Skin epidermis (tissue), 12 donors: ENCODE data around the gene HAS3.

ENCODE experiments used
- H3K27ac ChIP-seq, 21 experiments: fragments of 200-600 bp; sonication (generic) in 11 of 21; one replicate each; pipeline ENCODE4 v1.5.0; 2020; ENCODE audit warnings: mild to moderate bottlenecking in 3 of 21, inconsistent platforms in 2 of 21, moderate library complexity in 2 of 21
- H3K4me3 ChIP-seq, 7 experiments: fragments of 200-600 bp; sonication (generic) in 2 of 7; one replicate each; pipeline ENCODE4 v1.5.0; 2020; ENCODE audit warnings: inconsistent platforms in 2 of 7, mild to moderate bottlenecking in 2 of 7, moderate library complexity in 1 of 7

HAS3 gene

DNA sequence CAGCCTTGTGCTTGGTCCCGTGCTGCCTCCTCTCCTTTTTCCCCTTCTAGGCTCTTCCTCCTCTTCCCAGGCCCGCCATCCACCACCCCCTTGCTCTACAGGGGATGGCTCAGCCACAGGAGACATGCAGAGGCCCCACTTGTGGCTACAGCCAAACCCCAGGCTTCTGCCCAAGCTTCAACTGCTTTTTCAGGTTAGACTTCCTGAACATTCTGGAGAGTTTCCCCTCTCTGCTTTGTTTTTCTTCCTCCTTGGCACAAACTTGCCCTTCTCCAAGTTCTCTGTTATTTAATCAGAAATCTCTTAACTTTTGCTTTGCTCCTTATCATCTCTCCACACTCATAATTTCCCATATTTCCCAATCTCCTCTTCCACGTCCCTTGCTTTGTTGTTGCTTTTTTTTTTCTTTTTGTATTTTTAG is 18.3 kb upstream of the HAS3 start:
- Histone ChIP-seq H3K4me3 (no peak overlapping the region), H3K27ac (peak overlapping the region in 3 of 21 experiments; percentile 5 to 75 (median 16))

GRCh38 chr16:69088684-69089083 is 16.8 kb upstream of the HAS3 start:
- H3K4me3 ChIP-seq, result no peak overlapping the region
- peak overlapping the region in 4 of 21 experiments; percentile 22 to 74 (median 55) for H3K27ac ChIP-seq

- Histone ChIP-seq H3K4me3 (no peak overlapping the region), H3K27ac (peak overlapping the region in 6 of 21 experiments; percentile 22 to 74 (median 50))
Measured at GRCh38 chr16:69089091-69089910, 16.2 kb upstream of the HAS3 start.

- H3K27ac ChIP-seq, result peak overlapping the region in 1 of 21 experiments; percentile 72
- no peak overlapping the region for H3K4me3 ChIP-seq
Measured at GRCh38 chr16:69093974-69094373, 11.5 kb upstream of the HAS3 start.

DNA sequence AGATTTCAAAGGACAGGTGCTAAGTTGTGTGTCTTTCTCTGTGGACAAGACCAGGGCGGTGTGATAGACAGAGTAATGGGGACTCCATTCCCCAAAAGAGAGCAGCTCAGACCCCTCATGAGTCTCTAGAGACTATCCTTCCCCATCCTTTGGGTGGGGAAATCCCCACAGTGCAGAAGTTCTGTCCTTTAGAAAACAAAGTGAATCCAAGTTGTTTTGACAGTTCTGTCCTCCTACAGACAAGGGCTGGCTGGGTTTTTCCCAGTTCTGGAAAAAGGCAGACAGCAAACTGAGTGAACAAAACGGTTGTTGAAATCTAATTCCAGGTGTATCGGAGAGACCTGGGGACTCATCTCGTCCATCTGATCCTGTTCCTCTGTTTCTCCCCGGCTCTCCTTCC is 11.0 kb upstream of the HAS3 start:
- H3K27ac ChIP-seq, result peak overlapping the region in 2 of 21 experiments; percentile 42 to 72
- H3K4me3 ChIP-seq, result no peak overlapping the region

DNA sequence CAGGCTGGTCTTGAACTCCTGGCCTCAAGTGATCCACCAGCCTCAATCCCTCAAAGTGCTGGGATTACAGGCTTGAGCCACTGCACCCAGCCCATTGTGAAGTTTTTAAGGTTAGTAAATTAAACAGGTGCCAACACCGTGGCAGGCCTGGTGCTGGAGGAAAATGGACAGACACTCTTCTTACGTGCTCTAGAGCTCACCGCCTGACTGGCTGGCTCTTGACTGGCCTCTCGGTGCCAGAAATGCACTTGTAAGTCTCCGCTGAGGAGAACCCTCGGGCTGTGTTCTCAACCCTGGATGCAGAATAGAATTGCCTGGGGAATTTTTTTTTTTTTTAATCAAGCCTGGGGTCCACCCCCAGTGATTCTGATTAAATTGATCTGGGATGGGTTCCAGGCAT is 10.3 kb upstream of the HAS3 start:
- peak overlapping the region in 1 of 21 experiments; percentile 72 for H3K27ac ChIP-seq
- H3K4me3 ChIP-seq, result no peak overlapping the region

DNA sequence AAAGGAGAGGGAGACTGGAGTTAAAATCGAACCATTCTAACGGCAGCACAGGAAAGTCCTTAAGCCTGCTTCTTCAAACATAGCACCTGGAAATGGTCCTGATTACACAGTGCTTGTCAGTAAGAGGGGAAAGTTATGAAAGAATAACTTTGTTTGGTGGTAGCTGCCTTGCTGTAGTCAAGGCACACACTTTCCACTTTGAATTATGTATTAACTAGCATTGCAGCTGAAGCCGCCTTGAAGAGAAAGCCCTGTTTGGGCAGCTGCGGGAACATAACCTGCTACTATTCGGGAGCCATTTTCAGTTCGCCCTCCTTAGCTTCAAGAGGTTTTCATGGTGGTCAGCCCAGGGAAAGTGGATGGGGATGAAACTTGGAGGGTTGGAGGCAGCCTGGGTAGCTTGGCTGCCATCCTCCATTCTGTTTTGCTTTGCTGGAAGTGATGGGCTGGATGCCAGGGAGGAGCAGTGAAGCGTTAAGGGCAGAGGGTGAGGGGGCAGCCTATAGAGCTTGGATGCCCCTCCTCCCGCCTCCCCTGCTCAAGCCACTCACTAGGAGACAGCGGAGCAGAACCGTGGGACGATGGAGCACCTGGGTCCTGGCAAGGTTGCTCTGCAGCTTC is 5.3 kb upstream of the HAS3 start:
- peak overlapping the region in 4 of 21 experiments; percentile 5 to 77 (median 28) for H3K27ac ChIP-seq
- no peak overlapping the region for H3K4me3 ChIP-seq

- Histone ChIP-seq H3K4me3 (peak overlapping the region; percentile 41 to 65 (median 59)), H3K27ac (peak overlapping the region in 11 of 21 experiments; percentile 7 to 91 (median 56))
Measured at GRCh38 chr16:69106491-69107315, 1.2 kb downstream of the HAS3 start.

GRCh38 chr16:69107316-69107962 is 2.0 kb downstream of the HAS3 start:
- Histone ChIP-seq H3K27ac (peak overlapping the region in 7 of 21 experiments; percentile 29 to 91 (median 56)), H3K4me3 (peak overlapping the region; percentile 41 to 65 (median 59))

DNA sequence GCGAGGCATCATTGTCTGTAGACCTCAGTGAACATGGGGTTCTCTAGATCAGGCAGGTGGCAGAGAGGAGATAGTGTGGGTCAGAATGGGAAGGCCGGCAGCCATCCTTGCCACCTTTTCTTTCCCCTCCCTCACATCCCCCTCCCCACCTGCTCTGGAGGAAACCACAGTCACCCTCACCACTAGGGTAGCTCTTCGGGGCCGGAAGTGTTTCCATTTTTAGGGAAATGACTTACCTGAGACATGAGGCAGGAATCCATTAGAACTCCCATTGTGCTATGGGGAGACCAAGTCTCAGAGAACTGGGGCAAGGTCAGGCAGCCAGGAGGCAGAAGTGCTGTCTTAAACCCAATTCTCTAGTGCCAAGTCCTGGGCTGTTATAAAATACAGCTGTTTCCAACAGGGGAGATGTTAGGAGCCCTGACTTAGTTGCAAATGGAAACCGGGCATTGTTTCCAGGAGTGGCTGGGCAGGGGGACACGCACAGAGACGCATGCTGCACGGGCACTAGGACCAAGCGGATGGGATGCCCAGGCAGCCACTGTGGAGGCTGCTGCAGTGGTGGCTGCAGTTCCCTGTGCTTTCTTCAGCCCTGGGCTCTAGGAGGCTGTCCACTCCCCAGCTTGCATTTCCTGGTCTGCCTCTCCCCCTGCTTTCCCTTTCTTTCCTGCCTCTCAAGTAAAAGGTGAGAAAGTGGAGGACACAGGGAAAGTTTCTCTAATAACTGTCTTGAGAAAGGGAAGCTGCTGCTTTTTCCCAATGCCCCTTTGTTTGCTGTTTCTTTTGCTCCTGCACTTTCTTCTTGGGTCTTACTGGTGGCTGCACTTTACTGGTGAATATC is 2.8 kb downstream of the HAS3 start:
- peak overlapping the region in 2 of 21 experiments; percentile 75 to 91 for H3K27ac ChIP-seq
- peak overlapping the region in 4 of 7 experiments; percentile 41 to 65 (median 62) for H3K4me3 ChIP-seq

DNA sequence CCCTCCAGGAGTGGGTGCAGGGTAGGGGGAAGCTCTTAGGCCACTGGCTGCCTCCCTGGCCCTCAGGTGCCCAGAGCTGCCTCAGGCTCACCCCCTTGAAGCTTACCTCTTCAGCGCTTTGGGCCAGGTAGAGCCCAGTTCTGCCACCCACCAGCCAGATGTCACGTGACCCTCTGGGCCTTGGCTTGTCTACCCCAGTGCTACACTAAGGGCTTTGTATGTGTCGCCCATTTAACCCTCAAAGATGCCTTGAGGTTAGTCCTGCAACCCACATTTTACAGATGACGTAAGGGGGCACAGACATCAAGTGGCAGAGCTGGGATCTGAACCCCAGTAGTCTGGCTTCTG is 3.4 kb downstream of the HAS3 start:
- peak overlapping the region in 1 of 7 experiments; percentile 65 for H3K4me3 ChIP-seq

DNA sequence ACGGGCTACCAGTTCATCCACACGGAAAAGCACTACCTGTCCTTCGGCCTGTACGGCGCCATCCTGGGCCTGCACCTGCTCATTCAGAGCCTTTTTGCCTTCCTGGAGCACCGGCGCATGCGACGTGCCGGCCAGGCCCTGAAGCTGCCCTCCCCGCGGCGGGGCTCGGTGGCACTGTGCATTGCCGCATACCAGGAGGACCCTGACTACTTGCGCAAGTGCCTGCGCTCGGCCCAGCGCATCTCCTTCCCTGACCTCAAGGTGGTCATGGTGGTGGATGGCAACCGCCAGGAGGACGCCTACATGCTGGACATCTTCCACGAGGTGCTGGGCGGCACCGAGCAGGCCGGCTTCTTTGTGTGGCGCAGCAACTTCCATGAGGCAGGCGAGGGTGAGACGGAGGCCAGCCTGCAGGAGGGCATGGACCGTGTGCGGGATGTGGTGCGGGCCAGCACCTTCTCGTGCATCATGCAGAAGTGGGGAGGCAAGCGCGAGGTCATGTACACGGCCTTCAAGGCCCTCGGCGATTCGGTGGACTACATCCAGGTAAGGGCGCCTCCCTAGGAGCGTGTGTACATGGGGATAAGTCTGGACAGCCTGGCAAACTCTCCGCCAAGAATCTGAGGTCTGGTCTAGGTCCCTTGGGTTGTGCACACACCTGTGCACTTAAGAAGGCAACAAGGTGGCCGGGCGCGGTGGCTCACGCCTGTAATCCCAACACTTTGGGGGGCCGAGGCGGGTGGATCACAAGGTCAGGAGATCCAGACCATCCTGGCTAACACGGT is 4.2 kb downstream of the HAS3 start:
- Histone ChIP-seq H3K27ac (peak overlapping the region in 1 of 21 experiments; percentile 41), H3K4me3 (peak overlapping the region in 1 of 7 experiments; percentile 65)

More for the DNA sequence above, 3.4 kb downstream of the HAS3 start:
- H3K27ac ChIP-seq, result peak overlapping the region in 1 of 21 experiments; percentile 91

GRCh38 chr16:69110406-69110805 is 5.0 kb downstream of the HAS3 start:
- H3K4me3 ChIP-seq, result peak overlapping the region in 1 of 7 experiments; percentile 65
- H3K27ac ChIP-seq, result no peak overlapping the region

DNA sequence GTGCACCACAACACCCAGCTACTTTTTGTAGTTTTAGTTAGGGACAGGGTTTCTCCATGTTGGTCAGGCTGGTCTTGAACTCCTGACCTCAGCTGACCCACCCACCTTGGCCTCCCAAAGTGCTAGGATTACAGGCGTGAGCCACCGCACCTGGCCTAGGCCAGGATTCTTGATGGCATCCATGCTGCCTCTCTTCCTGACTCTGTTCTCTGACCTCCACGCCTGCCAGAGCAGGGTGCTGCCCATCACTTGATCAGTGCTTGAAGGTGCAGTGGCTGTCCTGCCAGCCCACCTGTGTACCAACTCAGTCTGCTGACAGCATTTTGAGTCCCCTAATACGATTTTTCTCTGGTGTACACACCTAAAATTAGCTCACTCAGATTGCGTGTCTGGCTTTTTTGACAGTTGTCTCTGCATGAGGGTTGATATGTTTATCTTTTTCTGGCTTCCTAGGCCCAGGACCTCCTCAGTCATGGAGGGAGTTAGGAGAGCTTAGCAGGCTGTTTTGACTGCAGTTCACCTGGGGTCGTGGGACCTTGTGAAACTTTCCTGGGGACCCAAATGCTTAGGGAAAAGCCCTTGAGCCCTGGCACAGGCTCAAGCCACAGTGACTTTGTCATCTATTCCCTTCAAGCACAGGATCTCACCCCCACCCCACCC is 5.9 kb downstream of the HAS3 start:
- Histone ChIP-seq H3K27ac (peak overlapping the region in 1 of 21 experiments; percentile 10), H3K4me3 (no peak overlapping the region)

- H3K27ac ChIP-seq, result peak overlapping the region in 3 of 21 experiments; percentile 10 to 30 (median 16)
- no peak overlapping the region for H3K4me3 ChIP-seq
Measured at GRCh38 chr16:69111876-69112230, 6.4 kb downstream of the HAS3 start.

DNA sequence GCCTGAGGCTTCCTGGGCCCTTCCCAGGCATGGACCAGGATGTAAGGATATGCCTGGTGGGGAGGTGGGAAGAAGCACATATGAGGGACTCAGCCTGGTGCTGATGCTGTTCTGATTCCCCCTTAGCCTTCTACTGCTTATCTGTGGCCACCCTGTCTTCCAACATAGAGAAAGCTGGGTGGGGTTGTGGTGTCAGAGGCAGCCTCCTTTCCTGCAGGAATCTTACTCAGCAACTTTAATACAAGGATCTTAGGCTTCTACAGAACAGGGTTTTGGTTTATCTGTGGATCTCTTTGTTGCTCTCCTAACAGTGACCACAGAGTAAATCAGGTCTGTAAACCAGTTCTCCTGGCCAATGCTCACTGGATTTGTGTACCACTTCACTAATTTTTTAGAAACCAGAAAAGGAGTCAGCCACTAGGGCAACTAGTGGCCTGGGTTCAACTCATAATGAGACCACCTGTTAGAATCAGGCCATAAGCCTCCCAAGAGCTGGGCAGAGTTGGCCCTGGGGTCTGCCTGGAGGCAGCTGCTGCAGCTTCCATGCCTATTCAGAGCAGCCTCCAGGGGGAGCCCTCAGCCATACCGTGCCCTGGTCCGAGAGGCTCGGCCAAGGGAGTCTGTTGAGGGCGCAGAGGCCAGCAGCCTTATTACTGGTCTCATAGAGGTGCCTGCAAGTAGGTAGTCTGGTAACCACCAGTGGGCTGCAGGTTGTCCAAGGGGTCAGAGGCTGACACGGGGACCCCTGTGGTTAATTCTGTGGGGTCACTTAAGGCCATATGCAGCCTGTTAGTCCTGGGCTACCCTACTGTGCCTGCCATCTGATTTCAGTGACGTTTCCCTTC is 7.1 kb downstream of the HAS3 start:
- H3K27ac ChIP-seq, result peak overlapping the region in 2 of 21 experiments; percentile 16 to 30
- H3K4me3 ChIP-seq, result no peak overlapping the region
